ENCODE data around the gene GNGT1. TPM values are rescaled to one million over a fixed set of nuclear protein-coding genes. Genes with fewer than 3 reads are reported as not detected.

GNGT1 gene
- total and polyA plus RNA-seq, 12 donors: not detected

GRCh38 chr7:93958651-93959050 lies 52.3 kb downstream of the GNGT1 start:
- H3K27ac ChIP-seq: no peak overlapping the region
- H3K27me3 ChIP-seq: no peaks in the 10 kb centered on the region
- no peaks in the 10 kb centered on the region for H3K36me3 ChIP-seq (replicated peaks in 1 of 2)
- WGBS, 4 donors: 84 to 90% (median 86%) methylated on average over 3 of the region's 3 CpGs
- intact Hi-C loops (cut with DNase I): no loop called here
- TF ChIP-seq POLR2A (IDR thresholded peaks at IDR 0.05): no peak
- TF ChIP-seq, protein P1, sequence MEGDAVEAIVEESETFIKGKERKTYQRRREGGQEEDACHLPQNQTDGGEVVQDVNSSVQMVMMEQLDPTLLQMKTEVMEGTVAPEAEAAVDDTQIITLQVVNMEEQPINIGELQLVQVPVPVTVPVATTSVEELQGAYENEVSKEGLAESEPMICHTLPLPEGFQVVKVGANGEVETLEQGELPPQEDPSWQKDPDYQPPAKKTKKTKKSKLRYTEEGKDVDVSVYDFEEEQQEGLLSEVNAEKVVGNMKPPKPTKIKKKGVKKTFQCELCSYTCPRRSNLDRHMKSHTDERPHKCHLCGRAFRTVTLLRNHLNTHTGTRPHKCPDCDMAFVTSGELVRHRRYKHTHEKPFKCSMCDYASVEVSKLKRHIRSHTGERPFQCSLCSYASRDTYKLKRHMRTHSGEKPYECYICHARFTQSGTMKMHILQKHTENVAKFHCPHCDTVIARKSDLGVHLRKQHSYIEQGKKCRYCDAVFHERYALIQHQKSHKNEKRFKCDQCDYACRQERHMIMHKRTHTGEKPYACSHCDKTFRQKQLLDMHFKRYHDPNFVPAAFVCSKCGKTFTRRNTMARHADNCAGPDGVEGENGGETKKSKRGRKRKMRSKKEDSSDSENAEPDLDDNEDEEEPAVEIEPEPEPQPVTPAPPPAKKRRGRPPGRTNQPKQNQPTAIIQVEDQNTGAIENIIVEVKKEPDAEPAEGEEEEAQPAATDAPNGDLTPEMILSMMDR (IDR thresholded peaks at IDR 0.05): no peak
- DNase-seq: no peak
- no peaks in the 10 kb centered on the region for H3K4me1 ChIP-seq (replicated peaks in 1 of 2)
- no peaks in the 10 kb centered on the region for H3K9me3 ChIP-seq (replicated peaks in 1 of 3)
- no peak overlapping the region for H3K4me3 ChIP-seq

Small RNA genes within 50 kb of the gene (small RNA-seq; reads per million reads assigned to genes)
- 0 reads per million in 2 donors for gene AC002076.2

Other genes starting within 250 kb of the GNGT1 start
- gene TFPI2, start 15.8 kb upstream of the GNGT1 start, total RNA-seq: 10 to 100 TPM in 7 of 9 donors, 1 to 10 TPM in 2; 7.4 to 87.8 (median 34.5) TPM
- gene TFPI2, start 15.8 kb upstream of the GNGT1 start, polyA plus RNA-seq: 10 to 100 TPM; 15.3 to 27.4 (median 19.4) TPM
- 10 to 100 TPM in 7 of 9 donors, 1 to 10 TPM in 2; 8.3 to 23.8 (median 15.8) TPM for gene GNG11, start 15.2 kb downstream of the GNGT1 start, total RNA-seq
- 10 to 100 TPM in 2 of 3 donors, 1 to 10 TPM in 1; 9.4 to 39.0 (median 33.6) TPM for gene GNG11, start 15.2 kb downstream of the GNGT1 start, polyA plus RNA-seq
- 10 to 100 TPM; 18.6 to 54.1 (median 38.6) TPM for gene BET1, start 97.8 kb downstream of the GNGT1 start, total RNA-seq
- gene BET1, start 97.8 kb downstream of the GNGT1 start, polyA plus RNA-seq: 10 to 100 TPM; 36.4 to 91.3 (median 36.5) TPM

All from adrenal gland (tissue), 12 donors.